ENCODE measurements around the gene SYT17.

Gene SYT17

DNA sequence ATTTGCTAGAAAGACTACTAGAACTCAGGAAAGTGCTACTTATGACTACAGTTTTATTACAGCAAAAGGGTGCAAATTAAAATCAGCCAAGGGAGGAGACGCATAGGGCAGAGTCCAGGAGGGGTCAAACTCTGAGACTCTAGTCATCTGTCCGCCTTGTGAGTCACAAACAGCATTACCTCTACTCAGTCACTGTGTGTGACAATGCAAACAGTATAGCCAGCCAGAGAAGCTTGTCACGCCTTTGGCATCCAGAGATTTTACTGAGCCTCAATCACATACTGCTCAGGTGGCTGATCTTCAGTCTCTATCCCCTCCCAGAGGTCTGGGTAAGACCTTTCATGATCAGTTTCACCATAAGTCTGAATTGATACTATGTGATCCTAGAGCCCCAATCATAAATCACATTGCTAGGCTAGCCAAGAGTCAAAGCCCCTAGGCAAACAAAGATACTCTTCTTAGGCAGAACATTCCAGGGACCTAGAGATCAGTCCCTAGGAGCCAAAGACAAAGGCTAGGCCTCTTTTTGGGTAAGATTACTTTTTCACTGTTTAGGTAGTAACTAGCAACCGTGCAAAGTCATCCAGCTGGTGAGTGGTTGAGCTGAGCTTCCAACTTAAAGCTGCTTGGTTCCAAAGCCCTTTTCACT, 68.6 kb downstream of the SYT17 start:
- 68 to 70% methylated on average over 4 of the region's 4 CpGs for WGBS, 2 experiments (ENCODE audit: insufficient coverage in 2 of 2)
- Histone ChIP-seq H3K4me3 (ENCODE audit: extremely low read depth, insufficient read depth, low read length, poor library complexity, severe bottlenecking) (no peak overlapping the region), H3K9me3 (ENCODE audit: control insufficient read depth, low read length) (peaks cover 21% of the 10 kb centered on the region), H3K4me1 (ENCODE audit: control insufficient read depth, insufficient read depth, low read length, poor library complexity, severe bottlenecking) (no peaks in the 10 kb centered on the region), H3K27ac (ENCODE audit: low read depth, low read length, severe bottlenecking) (no peak overlapping the region), H3K36me3 (ENCODE audit: control insufficient read depth, insufficient read depth, low read length) (peaks cover 38% of the 10 kb centered on the region)

GRCh38 chr16:19238406-19238805, 70.4 kb downstream of the SYT17 start:
- Histone ChIP-seq H3K4me1 (ENCODE audit: control insufficient read depth, insufficient read depth, low read length, poor library complexity, severe bottlenecking) (no peaks in the 10 kb centered on the region), H3K36me3 (ENCODE audit: control insufficient read depth, insufficient read depth, low read length) (peaks cover 43% of the 10 kb centered on the region), H3K9me3 (ENCODE audit: control insufficient read depth, low read length) (peaks cover 21% of the 10 kb centered on the region), H3K4me3 (ENCODE audit: extremely low read depth, insufficient read depth, low read length, poor library complexity, severe bottlenecking) (no peak overlapping the region), H3K27ac (ENCODE audit: low read depth, low read length, severe bottlenecking) (no peak overlapping the region)
- WGBS, 2 experiments (ENCODE audit: insufficient coverage in 2 of 2) = 94 to 95% methylated on average over 4 of the region's 4 CpGs

GRCh38 chr16:19239511-19240155, 71.6 kb downstream of the SYT17 start:
- WGBS, 2 experiments (ENCODE audit: insufficient coverage in 2 of 2) = 96 to 97% methylated on average over 12 to 13 of the region's 13 CpGs
- no peak overlapping the region for H3K4me3 ChIP-seq (ENCODE audit: extremely low read depth, insufficient read depth, low read length, poor library complexity, severe bottlenecking)
- H3K36me3 ChIP-seq (ENCODE audit: control insufficient read depth, insufficient read depth, low read length) = peaks cover 33% of the 10 kb centered on the region

DNA sequence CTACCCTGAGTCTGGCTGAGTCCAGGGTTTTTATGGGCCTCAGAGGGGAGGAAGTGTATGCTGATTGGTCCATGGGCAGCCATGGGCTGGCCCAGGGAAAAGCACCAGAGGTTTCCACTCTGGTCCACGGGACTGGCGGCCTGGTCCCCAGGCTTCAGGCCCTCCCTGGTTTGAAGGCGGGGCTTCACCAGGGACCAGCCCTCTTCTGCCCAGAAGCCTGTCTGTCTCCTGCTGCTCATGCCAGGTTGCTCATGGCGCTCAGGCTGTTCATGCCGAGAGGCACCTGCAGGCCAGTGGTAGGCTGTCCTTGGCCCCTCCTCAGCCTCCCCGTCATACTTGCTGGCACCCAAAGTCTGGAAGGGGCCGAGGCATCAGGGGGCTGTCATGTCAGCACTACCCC, 72.5 kb downstream of the SYT17 start:
- WGBS, 2 experiments (ENCODE audit: insufficient coverage in 2 of 2) = 97 to 98% methylated on average over 6 of the region's 7 CpGs
- Histone ChIP-seq H3K27ac (ENCODE audit: low read depth, low read length, severe bottlenecking) (no peak overlapping the region), H3K9me3 (ENCODE audit: control insufficient read depth, low read length) (peaks cover 11% of the 10 kb centered on the region), H3K4me1 (ENCODE audit: control insufficient read depth, insufficient read depth, low read length, poor library complexity, severe bottlenecking) (no peaks in the 10 kb centered on the region), H3K36me3 (ENCODE audit: control insufficient read depth, insufficient read depth, low read length) (peaks cover 24% of the 10 kb centered on the region), H3K4me3 (ENCODE audit: extremely low read depth, insufficient read depth, low read length, poor library complexity, severe bottlenecking) (no peak overlapping the region)

More at GRCh38 chr16:19239511-19240155, 71.6 kb downstream of the SYT17 start:
- H3K27ac ChIP-seq (ENCODE audit: low read depth, low read length, severe bottlenecking) = no peak overlapping the region
- H3K9me3 ChIP-seq (ENCODE audit: control insufficient read depth, low read length) = peaks cover 19% of the 10 kb centered on the region
- H3K4me1 ChIP-seq (ENCODE audit: control insufficient read depth, insufficient read depth, low read length, poor library complexity, severe bottlenecking) = no peaks in the 10 kb centered on the region

GRCh38 chr16:19241512-19241911, 73.5 kb downstream of the SYT17 start:
- Histone ChIP-seq H3K9me3 (ENCODE audit: control insufficient read depth, low read length) (peaks cover 6% of the 10 kb centered on the region), H3K27ac (ENCODE audit: low read depth, low read length, severe bottlenecking) (no peak overlapping the region), H3K36me3 (ENCODE audit: control insufficient read depth, insufficient read depth, low read length) (peaks cover 15% of the 10 kb centered on the region), H3K4me3 (ENCODE audit: extremely low read depth, insufficient read depth, low read length, poor library complexity, severe bottlenecking) (no peak overlapping the region), H3K4me1 (ENCODE audit: control insufficient read depth, insufficient read depth, low read length, poor library complexity, severe bottlenecking) (no peaks in the 10 kb centered on the region)
- WGBS, 2 experiments (ENCODE audit: insufficient coverage in 2 of 2) = 94 to 98% methylated on average over 6 to 8 of the region's 11 CpGs

DNA sequence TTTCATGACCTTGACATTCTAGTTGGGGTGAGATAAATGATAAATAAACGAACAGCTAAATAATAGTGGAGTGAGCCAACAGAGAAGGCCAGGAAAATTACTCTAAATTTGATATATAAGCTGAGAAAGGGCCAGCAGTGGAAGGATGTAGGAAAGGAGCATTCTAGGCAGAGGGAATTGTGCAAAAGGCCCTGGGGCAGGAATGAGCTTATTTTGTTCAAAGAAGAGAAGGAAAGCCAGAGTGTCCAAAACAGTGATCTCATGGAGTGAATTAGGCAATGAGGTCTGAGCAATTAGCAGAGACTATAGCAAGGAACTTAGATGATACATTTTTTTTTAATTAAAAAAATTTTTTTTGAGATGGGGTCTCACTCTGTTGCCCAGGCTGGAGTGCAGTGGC, 74.1 kb downstream of the SYT17 start:
- Histone ChIP-seq H3K36me3 (ENCODE audit: control insufficient read depth, insufficient read depth, low read length) (peaks cover 15% of the 10 kb centered on the region), H3K9me3 (ENCODE audit: control insufficient read depth, low read length) (peaks cover 6% of the 10 kb centered on the region), H3K4me1 (ENCODE audit: control insufficient read depth, insufficient read depth, low read length, poor library complexity, severe bottlenecking) (no peaks in the 10 kb centered on the region), H3K27ac (ENCODE audit: low read depth, low read length, severe bottlenecking) (no peak overlapping the region), H3K4me3 (ENCODE audit: extremely low read depth, insufficient read depth, low read length, poor library complexity, severe bottlenecking) (no peak overlapping the region)
- WGBS, 2 experiments (ENCODE audit: insufficient coverage in 2 of 2) = no CpG with 5 or more reads among the region's 1 CpG

DNA sequence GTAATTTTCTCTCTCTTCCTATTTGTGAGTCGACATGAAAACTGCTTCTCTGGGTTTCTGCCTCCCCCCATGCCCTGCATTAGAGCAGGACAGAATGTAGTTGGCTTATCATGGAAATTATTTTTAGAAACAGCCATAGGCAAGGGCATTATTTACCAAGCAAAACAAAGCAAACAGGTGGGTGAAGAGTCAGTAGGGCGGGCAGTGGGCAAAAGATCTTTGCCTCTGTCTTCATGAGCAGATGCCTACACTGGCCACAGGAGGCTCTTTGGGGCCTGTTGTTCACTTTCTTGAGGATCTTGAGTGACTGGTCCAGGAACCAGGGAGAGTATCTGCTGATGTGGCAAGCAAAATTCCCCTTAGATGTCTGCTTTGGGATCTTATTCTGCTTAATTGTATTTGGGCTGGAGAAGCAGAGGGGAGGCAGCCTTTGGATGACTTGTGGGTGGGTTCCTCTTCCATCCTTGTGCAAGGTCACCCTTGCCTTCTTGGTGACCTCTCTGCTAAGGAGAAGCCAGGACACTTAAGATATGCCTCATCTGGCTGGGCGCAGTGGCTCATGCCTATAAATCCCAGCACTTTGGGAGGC, 75.0 kb downstream of the SYT17 start:
- H3K9me3 ChIP-seq (ENCODE audit: control insufficient read depth, low read length) = peaks cover 6% of the 10 kb centered on the region
- no peak overlapping the region for H3K27ac ChIP-seq (ENCODE audit: low read depth, low read length, severe bottlenecking)
- H3K4me3 ChIP-seq (ENCODE audit: extremely low read depth, insufficient read depth, low read length, poor library complexity, severe bottlenecking) = no peak overlapping the region
- 86 to 97% methylated on average over 1 to 2 of the region's 3 CpGs for WGBS, 2 experiments (ENCODE audit: insufficient coverage in 2 of 2)
- no peaks in the 10 kb centered on the region for H3K4me1 ChIP-seq (ENCODE audit: control insufficient read depth, insufficient read depth, low read length, poor library complexity, severe bottlenecking)
- peaks cover 8% of the 10 kb centered on the region for H3K36me3 ChIP-seq (ENCODE audit: control insufficient read depth, insufficient read depth, low read length)

DNA sequence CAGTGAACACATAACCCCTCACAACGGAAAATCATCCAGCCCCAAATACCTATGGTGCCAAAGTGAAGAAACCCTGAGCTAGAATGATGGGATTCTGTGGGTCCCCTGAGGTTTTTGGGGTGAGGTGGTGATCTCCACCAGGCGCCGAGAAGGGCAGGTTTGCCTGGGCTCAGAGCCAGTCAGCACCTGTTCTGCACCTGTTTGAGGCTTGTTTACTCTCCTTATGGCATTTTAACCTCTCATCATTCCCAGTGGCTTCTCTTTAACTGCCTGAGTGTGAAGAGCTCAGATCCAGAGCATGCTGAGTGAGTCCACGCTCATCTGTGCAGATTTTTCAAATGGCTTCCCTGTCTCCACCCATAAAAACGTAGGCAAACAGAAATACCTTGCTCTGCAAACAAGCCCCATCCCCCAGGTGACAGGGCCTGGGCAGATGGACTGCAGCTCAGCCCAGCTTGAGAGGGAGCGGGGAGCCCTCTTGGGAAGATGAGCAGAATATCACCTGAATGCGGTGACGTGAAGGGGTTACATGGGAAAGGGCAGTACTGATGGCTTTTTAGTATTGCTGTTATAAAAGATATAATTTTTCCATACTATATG, 77.4 kb downstream of the SYT17 start:
- no peaks in the 10 kb centered on the region for H3K9me3 ChIP-seq (ENCODE audit: control insufficient read depth, low read length)
- peaks cover 5% of the 10 kb centered on the region for H3K36me3 ChIP-seq (ENCODE audit: control insufficient read depth, insufficient read depth, low read length)
- no peak overlapping the region for H3K27ac ChIP-seq (ENCODE audit: low read depth, low read length, severe bottlenecking)
- 85 to 90% methylated on average over 3 to 4 of the region's 8 CpGs for WGBS, 2 experiments (ENCODE audit: insufficient coverage in 2 of 2)
- H3K4me1 ChIP-seq (ENCODE audit: control insufficient read depth, insufficient read depth, low read length, poor library complexity, severe bottlenecking) = no peaks in the 10 kb centered on the region
- H3K4me3 ChIP-seq (ENCODE audit: extremely low read depth, insufficient read depth, low read length, poor library complexity, severe bottlenecking) = no peak overlapping the region

DNA sequence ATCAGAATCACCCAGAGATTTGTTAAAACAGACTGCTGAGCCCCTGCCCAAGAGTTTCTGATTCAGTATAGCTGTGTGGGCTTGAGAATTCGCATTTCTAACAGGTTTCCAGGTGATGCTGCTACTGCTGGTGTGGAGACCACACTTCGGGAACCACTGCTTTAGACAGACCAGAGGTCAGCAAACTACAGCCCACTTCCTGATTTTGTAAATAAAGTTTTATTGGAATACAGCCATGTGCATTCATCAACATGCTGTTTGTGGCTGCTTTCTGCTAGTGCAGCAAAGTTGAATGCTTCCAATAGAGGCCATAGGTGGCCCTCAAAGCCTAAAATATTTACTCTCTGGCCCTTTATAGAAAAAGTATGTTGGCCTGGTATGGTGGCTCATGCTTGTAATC, 84.9 kb downstream of the SYT17 start:
- Histone ChIP-seq H3K36me3 (ENCODE audit: control insufficient read depth, insufficient read depth, low read length) (no peaks in the 10 kb centered on the region), H3K9me3 (ENCODE audit: control insufficient read depth, low read length) (no peaks in the 10 kb centered on the region), H3K4me1 (ENCODE audit: control insufficient read depth, insufficient read depth, low read length, poor library complexity, severe bottlenecking) (no peaks in the 10 kb centered on the region), H3K4me3 (ENCODE audit: extremely low read depth, insufficient read depth, low read length, poor library complexity, severe bottlenecking) (no peak overlapping the region), H3K27ac (ENCODE audit: low read depth, low read length, severe bottlenecking) (no peak overlapping the region)
- WGBS, 2 experiments (ENCODE audit: insufficient coverage in 2 of 2) = 80 to 83% methylated on average over 1 to 2 of the region's 2 CpGs

DNA sequence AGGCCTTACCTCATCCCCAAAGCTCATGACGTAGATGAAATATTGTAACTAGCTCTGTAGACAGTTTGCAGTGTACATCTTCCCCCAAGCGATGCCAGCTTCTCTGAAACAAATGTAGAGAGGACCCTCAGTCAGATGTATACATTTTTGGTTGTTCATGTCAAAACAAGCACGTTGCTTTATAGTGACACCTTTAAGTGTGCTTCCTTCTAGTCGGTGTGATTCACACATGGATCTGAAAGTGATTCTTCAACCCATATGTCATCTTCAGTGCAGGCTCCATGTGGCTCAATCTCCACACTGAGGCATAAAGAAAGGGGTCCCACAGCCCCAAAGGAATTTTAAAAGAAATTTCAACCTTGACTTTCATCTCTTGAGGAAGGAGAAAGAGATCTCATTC, 86.6 kb downstream of the SYT17 start:
- no peaks in the 10 kb centered on the region for H3K9me3 ChIP-seq (ENCODE audit: control insufficient read depth, low read length)
- H3K36me3 ChIP-seq (ENCODE audit: control insufficient read depth, insufficient read depth, low read length) = no peaks in the 10 kb centered on the region
- no peak overlapping the region for H3K4me3 ChIP-seq (ENCODE audit: extremely low read depth, insufficient read depth, low read length, poor library complexity, severe bottlenecking)
- 93 to 96% methylated on average over 3 to 4 of the region's 4 CpGs for WGBS, 2 experiments (ENCODE audit: insufficient coverage in 2 of 2)
- no peak overlapping the region for H3K27ac ChIP-seq (ENCODE audit: low read depth, low read length, severe bottlenecking)
- H3K4me1 ChIP-seq (ENCODE audit: control insufficient read depth, insufficient read depth, low read length, poor library complexity, severe bottlenecking) = no peaks in the 10 kb centered on the region

Data from mesodermal cell (in vitro differentiated cells).